Measurements from ENCODE around the gene AHCYL1.
"Not testable (repeated sequence)": the region's sequence is repeated elsewhere in the genome, so short reads cannot be mapped to it uniquely, and the experiment has no call there.

The AHCYL1 gene

GRCh38 chr1:109997867-109998229 is 13.3 kb downstream of the AHCYL1 start:
- no peak for ATAC-seq
- DNase-seq = no peak

- DNase-seq (no peak), ATAC-seq (no peak)
Observed at GRCh38 chr1:110002695-110003094, 18.1 kb downstream of the AHCYL1 start.

DNA sequence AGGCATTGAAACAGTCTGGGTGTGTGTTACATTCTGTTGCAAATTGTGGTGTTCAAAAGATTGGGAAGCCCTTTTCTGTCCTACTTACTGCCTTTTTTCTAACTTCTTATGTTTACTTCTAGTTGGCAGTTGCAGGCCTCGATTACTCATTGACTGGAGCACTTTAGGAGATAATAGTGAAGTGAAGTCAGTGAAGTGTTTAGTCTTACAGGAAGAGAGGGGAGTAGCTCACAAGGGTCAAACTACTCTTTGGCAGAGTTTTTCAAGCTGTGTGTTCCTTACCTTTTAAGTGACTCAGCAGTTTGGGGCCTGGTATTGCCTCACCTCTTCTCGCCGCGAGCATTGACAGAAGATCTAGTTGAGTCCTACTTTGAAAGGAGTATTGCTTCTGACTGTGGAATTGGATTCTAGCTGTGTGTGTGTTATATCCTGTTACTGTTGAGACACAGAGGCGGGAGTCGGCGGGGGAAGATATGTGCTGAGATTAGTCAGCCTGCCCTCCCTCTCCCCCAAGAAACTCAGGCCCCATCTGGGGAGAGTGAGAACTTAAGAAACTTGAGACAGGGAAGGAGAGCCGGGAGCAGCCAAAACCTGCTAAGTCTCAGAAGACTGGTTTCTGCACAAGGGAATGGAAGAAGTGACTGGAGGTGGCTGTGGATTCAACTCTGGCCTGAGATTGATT is 19.3 kb downstream of the AHCYL1 start:
- DNase-seq = peak; percentile 40
- peak; percentile 81 for ATAC-seq

DNA sequence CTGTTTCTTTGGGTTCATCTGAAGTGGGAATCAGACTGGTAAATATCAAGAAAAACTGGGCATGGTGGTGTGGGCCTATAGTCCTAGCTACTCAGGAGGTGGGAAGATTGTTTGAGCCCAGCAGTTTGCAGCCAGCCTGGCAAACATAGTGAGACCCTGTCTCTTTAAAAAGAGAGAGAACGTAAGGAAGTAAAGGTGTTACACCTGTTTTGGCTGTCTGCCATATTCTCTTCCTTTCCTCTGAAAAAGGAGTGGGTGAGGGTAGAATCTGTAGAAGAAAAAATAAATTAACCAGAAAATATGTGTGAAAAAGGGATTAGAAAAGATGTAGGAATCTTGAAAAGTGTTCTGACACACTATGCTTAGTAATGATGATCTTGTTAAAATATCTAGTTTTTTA is 20.0 kb downstream of the AHCYL1 start:
- ATAC-seq (no peak), DNase-seq (no peak)

DNA sequence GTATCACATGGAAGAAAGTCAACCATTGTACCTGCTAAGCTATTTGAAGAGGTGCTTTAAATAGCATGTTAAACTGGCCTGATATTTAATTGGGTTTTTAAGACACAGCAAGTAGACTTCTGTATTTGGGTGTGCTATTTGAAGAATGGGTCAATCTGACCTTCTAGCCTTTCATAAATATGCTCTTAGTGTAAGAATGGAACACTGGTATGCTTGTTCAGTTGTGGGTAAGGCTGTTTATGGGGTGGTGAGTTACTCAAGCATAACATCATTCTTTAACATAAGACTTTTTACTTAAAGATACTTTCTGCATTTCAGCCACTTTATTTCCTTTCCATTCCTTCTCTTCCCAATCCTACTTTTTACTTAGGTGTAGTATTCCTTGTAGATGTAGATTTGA is 21.4 kb downstream of the AHCYL1 start:
- ATAC-seq (no peak), DNase-seq (no peak)

GRCh38 chr1:110006516-110006915 is 22.0 kb downstream of the AHCYL1 start:
- ATAC-seq (no peak), DNase-seq (no peak)

GRCh38 chr1:110007046-110007830 is 22.7 kb downstream of the AHCYL1 start:
- DNase-seq (no peak), ATAC-seq (no peak)

DNA sequence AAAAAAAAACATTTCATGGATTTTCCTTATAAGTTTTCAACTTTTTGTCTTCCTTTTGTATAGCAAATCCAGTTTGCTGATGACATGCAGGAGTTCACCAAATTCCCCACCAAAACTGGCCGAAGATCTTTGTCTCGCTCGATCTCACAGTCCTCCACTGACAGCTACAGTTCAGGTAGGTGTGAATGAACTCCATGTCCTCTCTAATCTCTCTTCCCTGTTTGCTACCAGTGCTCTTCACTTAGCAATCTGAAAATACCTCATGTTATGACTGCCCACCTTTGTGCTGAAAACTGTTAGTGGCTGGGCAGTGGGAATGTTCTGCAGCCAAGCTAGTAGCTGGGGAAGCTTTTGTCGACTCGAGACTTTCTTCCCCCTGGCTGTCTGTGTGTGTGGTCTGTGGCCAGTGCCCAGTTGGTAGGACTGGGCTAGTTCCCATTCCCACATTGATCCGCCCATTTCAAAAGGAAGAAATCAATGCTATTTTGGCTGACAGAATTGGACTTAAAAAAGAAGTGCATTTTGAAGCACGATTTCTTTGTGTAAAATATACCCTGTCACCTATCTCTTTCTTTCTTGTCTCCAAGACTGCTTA is 24.5 kb downstream of the AHCYL1 start:
- no peak for DNase-seq

GRCh38 chr1:110011527-110012041 is 27.0 kb downstream of the AHCYL1 start:
- DNase-seq (no peak), ATAC-seq (peak; percentile 82)

More for the DNA sequence above, 24.5 kb downstream of the AHCYL1 start:
- no peak for ATAC-seq

- DNase-seq = no peak
- peak; percentile 14 for ATAC-seq
Observed at GRCh38 chr1:110012100-110012780, 27.7 kb downstream of the AHCYL1 start.

- ATAC-seq = no peak
- no peak for DNase-seq
Observed at GRCh38 chr1:110017792-110018191, 33.2 kb downstream of the AHCYL1 start.

GRCh38 chr1:110018396-110018795 is 33.8 kb downstream of the AHCYL1 start:
- DNase-seq (no peak), ATAC-seq (no peak)

DNA sequence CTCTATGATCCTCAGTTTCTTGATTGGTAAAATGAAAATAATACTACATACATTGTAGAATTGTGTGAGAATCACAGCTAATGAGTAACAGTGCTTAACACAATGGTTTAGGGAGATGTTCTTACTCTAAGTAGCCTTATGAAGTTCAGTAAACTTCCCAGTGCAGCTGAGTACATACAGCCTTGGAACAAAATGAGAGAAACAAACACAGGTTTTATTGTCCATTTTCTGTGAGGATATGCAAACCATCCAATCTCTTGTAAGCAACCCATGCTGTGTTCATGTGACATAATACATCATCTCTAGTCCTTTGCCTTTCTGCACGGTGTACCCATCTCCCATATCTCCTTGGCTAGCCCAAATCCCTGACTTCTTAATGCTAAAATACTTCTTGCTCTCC is 35.2 kb downstream of the AHCYL1 start:
- DNase-seq (no peak), ATAC-seq (no peak)

DNA sequence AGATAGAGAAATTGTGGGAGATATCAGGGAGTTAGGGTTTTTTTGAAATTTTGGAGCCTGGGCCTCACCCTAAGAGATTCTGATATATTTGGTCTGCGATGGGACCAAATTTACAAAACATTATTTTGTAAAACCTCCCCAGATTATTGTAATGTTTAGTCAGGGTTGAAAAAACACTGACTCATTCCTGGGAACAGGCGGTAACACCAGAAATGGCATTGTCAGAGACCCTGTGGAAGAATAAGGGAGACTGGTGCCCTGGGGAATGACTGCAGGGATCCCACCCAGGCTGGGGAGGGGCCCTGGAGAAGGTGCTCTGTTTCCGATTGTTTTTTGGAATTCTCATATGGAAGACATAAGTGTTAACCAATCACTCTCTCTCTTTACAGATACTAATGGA is 36.7 kb downstream of the AHCYL1 start:
- no peak for ATAC-seq

GRCh38 chr1:110024613-110025012 is 40.0 kb downstream of the AHCYL1 start:
- no peak for DNase-seq
- ATAC-seq = no peak

More for the DNA sequence above, 36.7 kb downstream of the AHCYL1 start:
- DNase-seq = no peak

- DNase-seq, ATAC-seq: not testable (repeated sequence)
Observed at GRCh38 chr1:110030687-110031086, 46.1 kb downstream of the AHCYL1 start.

GRCh38 chr1:110032327-110032726 is 47.8 kb downstream of the AHCYL1 start:
- no peak for DNase-seq
- no peak for ATAC-seq

- ATAC-seq = no peak
- no peak for DNase-seq
Observed at GRCh38 chr1:110033421-110033820, 48.9 kb downstream of the AHCYL1 start.

GRCh38 chr1:110034040-110034450 is 49.5 kb downstream of the AHCYL1 start:
- ATAC-seq = no peak
- DNase-seq = no peak

- peak; percentile 89 for DNase-seq
- peak; percentile 93 for ATAC-seq
Observed at GRCh38 chr1:110034451-110035235, 50.1 kb downstream of the AHCYL1 start, which contains the start of gene STRIP1. STRIP1 (plus strand) TSS chr1:110034624; CDS start chr1:110034638, 14 bp downstream.

DNA sequence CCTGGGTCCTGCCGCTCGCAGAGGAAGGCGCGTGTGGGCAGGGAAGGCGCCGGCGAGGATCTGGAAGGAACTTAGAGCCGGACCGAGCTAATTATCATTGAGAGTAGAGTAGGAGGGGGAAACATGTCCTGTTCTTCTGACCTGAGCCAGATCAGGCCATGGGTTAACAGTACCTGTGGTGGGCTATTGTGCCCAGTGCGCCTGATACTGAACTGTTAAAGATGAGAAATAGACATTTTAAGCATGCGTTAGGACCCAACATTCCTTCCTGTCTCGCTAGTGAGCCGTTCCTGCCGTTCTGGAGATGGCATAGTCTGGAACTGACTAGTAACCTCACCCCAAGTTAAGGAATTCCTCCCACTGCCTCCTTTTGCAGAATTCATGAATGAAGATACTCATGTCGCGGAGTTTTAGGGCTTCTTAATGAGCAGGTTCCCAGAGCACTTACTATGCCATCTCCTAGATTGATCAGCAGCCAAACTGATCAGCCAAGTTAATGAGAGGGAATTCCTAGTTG is 50.7 kb downstream of the AHCYL1 start:
- DNase-seq = no peak
- ATAC-seq = no peak
